G401 (cell line): ENCODE data around the gene CAST. TPM values are rescaled to one million over a fixed set of nuclear protein-coding genes. Genes with fewer than 3 reads are reported as not detected.
"Not testable (repeated sequence)": the region's sequence is repeated elsewhere in the genome, so short reads cannot be mapped to it uniquely, and the experiment has no call there.

Experiments
- DNase-seq: peaks from one replicate; pipeline ENCODE4 v3.0.0-alpha.2; 2015; ENCODE audit warnings: low spot score
- in situ Hi-C: cut with HindIII; loops from 2 replicates; pipeline ENCODE4 v1.10.0; 2016; ENCODE audit warnings: low sequenced_read_pairs, mixed read lengths
- total RNA-seq: library from RNA; depleted of rRNA; stranded (reverse); fragments of >200 nt; shearing (Covaris generic); gene quantifications from 2 replicates; pipeline ENCODE4 v1.2.3, GENCODE V29; 2014

The CAST gene
- total RNA-seq, 1 experiment from 2014 or later, result 59.1 TPM

DNA sequence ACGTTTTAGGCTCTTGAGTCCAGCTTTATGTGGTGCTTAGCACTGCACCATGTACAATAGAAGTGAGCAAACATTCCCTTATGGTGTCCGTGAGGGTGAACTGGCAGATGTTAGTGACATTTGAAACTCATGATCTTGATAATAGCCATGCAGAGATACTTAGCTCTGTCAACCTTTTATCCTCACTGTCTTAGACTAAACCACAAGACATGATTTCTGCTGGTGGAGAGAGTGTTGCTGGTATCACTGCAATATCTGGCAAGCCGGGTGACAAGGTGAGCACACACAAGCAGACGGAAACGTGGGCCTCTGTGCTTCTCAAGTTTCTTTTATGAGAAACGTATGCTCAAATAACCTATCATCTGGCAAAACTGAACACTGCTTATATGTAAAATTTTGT is 68.4 kb downstream of the CAST start:
- no peak for DNase-seq
- in situ Hi-C loops, result loop anchor here (25.0 kb wide), 1 partner anchor 432 kb away; no protein-coding TSS in a partner anchor

DNA sequence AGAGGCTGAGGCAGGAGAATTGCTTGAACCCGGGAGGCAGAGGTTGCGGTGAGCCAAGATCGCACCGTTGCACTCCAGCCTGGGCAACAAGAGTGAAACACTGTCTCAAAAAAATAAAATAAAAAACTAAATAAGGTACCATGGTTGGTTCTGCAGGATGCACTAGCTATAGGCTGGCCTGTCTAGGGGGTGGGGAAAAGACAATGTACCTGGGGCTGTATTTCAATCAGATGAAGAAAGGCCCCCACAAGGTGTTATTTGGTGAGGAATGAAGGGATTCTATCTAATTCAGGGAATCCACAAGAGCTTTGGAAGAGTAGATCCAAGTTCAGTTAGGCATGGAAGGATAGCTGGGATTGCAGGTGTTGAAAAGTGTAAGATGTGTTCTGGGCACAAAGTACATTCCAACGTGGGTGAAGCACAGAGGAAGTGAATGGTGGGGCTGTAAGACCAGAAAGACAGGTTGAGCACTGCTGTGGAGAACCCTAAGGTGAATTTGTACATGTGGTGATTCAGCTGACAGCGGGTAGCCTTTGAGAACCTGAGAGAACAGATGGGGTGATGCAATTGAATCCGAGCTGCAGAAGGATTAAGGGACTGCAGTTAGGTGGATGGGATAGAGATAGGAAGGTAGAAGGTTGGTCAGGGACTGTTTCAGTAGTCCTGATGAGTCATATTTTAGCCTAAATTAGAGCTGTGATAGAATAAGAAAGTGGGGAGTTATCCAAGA is 71.8 kb downstream of the CAST start:
- in situ Hi-C loops, result loop anchor here (25.0 kb wide), 1 partner anchor 428 kb away; no protein-coding TSS in a partner anchor
- peak; percentile 73 for DNase-seq

DNA sequence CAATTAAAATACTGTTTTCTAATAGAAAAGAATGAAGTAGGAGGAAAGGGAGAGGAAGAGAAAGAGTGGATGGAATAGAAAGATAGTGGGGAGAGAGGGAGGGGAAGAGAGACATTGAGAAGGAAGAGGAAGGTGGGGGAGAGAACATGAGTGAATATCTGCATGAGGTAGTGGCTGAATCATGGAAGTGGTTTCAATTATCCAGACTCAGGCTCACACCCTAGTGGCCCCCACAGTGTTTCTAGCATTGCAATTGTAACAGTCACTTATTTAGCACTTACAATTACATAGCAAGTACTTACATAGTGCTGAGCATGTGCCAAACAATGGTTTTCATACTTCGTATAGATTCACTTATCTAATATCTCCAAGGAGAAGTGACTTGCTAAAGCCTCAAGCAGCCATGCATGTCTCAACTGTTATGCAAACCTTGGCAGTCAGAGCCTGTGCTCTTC is 72.7 kb downstream of the CAST start:
- in situ Hi-C loops, result loop anchor here (25.0 kb wide), 1 partner anchor 427 kb away; no protein-coding TSS in a partner anchor
- no peak for DNase-seq

DNA sequence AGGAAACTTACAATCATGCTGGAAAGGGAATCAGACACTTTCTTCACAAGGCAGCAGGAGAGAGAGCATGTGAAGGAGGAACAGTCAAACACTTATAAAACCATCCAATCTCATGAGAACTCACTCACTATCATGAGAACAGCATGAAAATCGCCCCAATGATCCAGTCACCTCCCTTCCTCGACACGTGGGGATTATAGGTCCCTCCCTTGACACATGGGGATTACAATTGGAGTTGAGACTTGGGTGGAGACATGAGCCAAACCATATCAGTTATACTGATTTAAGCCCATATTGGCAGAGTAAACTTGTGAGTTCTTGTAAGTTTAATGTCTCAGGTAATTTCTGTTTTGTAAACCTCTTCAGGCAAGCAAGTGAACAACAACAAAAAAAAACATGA is 74.8 kb downstream of the CAST start:
- in situ Hi-C loops, result loop anchor here (25.0 kb wide), 1 partner anchor 425 kb away; no protein-coding TSS in a partner anchor

DNA sequence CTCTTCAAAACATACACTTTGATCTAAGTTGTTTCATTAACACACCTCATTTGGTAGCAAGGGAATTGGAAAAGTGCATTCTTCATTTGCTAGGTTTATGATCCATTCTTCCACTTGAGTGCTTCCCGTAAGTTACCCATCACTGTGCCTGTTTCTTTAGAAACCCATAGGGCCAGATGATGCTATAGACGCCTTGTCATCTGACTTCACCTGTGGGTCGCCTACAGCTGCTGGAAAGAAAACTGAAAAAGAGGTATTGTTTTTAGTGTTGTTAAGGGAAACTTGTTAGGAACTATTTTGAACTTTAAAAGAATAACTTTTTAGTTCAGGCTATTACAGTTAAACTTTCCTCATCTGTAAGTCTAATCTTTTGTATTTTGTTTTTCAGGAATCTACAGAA is 78.9 kb downstream of the CAST start:
- no peak for DNase-seq
- in situ Hi-C loops, result loop anchor here (25.0 kb wide), 1 partner anchor 421 kb away; no protein-coding TSS in a partner anchor

More for the DNA sequence above, 74.8 kb downstream of the CAST start:
- DNase-seq, result no peak

DNA sequence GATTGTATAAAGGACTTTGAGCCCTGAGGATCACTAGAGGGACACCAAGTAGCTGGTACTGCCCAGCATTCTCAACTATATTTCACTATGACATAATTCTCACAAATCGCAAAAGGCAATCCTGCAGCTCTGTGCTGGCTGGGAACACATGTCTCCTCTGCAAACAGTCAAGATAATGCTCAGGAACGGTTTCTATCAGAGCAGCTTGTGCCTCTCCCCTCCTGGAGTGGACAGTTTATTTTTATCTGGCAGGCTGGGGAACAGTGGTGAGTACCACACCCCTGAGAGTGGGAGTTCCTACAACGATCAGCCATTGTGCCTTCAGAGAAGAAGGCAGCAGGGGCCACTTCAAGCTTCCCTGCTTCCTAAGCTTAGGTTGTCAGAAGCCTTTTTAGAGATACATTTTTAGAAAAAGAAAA is 79.7 kb downstream of the CAST start:
- in situ Hi-C loops, result loop anchor here (25.0 kb wide), 1 partner anchor 420 kb away; no protein-coding TSS in a partner anchor
- no peak for DNase-seq

DNA sequence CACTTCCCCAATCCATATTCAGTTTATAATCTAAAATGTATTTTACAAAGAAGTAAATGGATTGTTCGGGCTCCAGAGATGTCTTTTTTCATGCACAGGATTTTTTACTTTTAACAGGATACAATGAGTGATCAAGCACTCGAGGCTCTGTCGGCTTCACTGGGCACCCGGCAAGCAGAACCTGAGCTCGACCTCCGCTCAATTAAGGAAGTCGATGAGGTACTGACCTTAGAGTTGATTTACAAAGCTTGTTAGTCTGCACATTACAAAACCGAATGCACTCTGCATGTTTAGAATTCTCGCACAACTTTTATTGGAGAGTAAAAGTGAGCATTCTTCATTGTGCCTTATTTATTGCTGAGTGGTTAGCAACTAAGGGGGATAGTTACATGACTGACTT is 80.4 kb downstream of the CAST start:
- in situ Hi-C loops, result loop anchor here (25.0 kb wide), 1 partner anchor 420 kb away; no protein-coding TSS in a partner anchor
- no peak for DNase-seq

DNA sequence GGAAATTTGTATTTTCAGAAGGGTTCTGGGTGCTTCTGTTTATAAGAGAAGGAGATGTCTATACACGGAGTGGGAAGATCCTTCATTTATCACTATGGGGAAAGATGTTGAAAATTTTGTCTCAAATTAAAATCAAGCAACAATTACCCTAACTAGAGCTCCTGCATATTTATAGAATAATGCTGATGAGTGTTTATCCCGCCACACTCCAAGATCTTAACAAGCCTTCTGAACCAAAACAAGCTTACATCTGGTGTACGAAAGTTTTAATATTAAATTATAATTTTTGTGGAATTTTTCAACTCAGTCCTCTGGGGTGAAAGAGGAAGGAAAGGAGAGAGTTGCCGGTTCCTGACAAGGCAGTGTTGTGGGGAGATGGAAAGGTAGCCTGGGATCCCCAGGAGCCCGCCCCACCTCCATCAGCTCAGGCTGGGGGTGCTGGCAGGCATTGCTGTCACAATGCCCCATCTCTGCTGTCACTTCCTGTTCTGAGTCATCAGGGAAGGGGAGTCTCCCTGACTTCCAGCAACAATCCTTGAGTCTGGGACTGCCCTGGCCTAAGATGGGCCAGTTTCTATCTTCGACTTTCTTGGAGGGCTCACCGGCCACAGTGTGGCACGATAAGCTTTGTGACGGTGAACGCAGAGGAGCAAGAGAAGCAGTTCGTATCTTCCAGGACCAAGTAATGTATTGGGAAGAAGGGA is 81.0 kb downstream of the CAST start:
- in situ Hi-C loops, result loop anchor here (25.0 kb wide), 1 partner anchor 419 kb away; no protein-coding TSS in a partner anchor
- no peak for DNase-seq

DNA sequence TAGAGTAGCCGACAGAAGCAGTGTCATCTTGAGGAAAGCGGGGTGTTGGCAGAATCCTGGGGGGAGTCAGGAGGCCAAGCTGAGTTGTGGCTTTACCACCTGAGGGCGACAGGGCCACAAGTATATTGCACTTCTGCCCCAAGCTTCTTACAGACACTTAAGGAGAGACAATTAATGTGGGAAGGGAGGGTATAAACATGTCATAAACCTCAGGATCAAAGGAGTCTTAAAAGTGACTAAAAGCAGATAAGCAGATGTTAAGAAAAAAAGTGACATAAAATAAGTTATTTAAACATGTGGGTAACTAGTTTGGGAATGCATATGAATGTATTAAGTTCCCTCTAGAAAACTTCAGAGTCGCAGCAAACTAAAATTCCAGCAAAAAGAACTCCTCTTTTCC is 81.6 kb downstream of the CAST start:
- in situ Hi-C loops, result loop anchor here (25.0 kb wide), 1 partner anchor 418 kb away; no protein-coding TSS in a partner anchor
- no peak for DNase-seq

DNA sequence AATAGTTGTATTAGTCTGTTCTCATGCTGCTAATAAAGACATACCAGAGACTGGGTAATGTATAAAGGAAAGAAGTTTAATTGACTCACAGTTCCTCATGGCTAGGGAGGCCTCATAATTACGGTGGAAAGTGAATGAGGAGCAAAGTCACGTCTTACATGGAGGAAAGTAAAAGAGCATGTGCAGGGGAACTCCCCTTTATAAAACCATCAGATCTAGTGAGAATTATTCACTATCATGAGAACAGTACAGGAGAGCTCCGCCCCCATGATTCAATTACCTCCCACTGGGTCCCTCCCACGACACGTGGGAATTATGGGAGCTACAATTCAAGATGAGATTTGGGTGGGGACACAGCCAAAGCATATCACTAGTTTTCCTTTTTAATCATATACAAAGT is 82.0 kb downstream of the CAST start:
- in situ Hi-C loops, result loop anchor here (25.0 kb wide), 1 partner anchor 418 kb away; no protein-coding TSS in a partner anchor
- not testable (repeated sequence) for DNase-seq

DNA sequence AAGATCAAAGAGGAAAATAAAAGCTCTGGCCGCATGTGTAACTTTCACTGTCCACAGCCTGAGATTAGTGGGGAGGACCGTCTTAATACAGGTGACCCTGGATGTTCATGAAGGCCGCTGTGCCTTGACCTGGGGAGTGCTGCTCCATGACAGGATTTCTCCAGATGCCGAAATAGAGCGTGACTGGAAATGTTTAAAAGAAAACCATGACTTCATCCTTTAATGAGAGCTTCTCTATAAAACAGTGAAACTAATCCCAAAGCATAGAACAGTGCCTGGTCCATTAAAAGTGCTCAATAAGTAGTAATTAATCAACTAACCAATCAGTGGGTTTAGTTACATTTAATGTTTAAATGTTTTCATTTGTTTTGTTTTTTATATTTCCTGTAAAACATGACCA is 82.8 kb downstream of the CAST start:
- in situ Hi-C loops, result loop anchor here (25.0 kb wide), 1 partner anchor 417 kb away; no protein-coding TSS in a partner anchor
- no peak for DNase-seq

DNA sequence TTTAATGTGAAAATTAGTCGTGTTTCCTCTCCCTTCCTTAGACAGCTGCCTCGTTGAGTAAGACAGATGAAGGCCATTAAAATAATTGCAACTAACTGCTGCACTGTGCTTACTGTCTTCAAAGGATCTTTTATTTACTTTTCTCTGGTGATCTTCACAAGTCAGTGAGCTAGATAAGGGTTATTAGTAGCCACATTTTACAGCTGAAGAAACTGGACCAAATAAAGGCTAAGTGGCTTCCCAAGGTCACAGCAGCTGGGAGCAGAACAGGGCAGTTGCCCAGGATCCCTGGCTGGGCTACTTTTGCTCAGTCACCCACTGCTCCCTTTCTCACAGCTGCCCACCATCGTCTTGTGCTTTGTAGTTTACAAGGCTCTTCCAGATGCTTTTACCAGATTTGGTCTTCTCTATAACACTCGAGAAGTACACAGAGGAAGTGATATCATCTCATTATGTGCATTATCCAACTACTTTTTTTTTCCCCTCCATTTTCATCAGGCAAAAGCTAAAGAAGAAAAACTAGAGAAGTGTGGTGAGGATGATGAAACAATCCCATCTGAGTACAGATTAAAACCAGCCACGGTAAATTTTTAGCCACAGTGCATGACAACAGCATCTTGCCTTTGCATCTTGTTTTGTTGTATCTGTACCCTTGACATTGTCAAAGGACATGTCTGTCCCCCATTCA is 83.8 kb downstream of the CAST start:
- in situ Hi-C loops, result loop anchor here (25.0 kb wide), 1 partner anchor 416 kb away; no protein-coding TSS in a partner anchor
- no peak for DNase-seq

DNA sequence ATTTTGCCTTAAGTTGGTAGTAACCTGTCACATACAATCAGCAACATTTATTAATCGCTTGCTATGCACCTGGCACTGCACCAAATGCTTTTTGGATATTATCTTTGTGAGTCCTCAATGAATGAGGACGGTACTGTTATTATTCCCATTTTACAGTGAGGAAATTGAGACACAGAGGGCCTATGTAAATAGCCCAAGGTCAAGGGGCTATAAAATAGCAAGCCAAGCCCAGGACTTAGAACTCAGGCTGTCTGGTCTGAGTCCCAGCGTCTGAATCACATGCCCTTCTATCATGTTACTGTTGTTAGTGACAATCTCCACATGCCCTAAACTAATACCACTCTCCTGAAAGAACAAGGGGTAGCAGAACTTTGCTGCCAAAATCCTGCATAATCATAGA is 85.5 kb downstream of the CAST start:
- in situ Hi-C loops, result loop anchor here (25.0 kb wide), 1 partner anchor 415 kb away; no protein-coding TSS in a partner anchor
- DNase-seq, result no peak

DNA sequence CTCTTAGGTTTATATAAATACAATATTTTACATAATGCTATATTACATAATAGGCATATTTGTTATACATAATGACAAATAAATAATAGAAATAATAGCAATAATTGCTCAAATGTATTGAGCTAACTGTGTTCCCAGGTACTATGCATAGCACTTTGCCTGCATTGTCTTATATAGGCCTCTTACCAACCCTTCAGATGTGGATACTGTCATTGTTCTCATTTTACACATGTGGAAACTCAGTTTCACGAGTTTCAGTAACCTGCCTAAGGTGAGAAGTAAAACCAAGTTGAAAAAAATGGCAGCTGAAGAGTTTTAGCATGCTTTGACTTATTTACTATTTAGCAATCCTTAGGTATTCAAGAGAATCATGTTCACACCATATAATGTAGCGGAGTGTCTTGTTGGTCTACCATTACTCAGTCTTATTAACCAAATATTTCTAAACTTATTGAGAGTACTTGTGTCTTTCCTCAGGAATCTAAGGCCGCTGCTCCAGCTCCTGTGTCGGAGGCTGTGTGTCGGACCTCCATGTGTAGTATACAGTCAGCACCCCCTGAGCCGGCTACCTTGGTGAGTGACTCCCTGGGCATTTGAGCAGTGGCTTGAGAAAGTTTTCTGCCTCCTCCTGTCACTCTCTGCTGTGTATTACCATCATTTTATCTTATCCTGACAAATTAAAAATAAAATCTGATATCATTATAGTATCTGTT is 88.1 kb downstream of the CAST start:
- in situ Hi-C loops, result no loop called here
- DNase-seq, result no peak

DNA sequence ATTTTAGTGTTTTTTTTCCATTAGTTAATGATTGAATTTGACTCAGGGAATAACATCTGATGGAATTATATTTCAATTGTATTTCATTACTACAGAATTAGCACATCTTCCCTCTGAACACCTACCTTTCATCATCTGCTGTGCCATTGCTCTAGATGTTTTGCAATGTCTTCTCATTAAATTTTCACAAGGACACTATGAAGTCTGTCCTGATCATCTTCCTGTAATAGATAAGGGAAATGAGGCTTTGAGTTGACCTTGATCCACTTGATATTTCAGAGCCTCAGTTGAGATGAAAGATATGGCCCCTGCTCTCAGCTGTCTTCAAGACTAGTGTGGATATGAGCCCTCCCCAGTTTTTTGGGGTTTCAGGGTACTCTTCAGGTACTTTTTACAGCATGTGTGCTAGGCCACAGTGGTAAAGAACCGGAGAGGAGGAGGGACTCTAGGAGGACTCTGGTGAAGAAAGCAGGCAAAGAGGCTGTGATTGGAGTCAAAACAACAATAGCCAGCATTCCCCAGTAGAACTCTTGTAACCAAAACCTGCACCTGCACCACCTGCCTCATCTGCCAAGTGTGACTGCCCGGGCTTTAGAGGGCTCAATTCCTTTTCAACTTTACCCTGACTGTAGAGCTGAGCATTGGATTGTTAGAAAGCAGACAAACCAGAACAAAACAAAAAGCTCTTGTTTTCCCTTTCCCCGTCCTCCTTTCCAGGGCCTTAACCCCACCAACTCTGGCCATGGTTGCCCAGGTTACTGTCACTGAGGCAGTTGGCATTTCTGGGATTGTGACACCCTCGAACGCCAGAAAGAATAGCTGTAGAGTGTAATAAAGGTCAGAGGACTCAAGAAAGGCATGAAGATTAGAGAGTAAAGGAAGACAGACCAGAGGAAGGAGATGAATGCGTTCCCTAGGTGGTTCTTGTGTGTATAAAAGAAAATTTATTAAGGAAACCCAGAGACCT is 89.3 kb downstream of the CAST start:
- DNase-seq, result peak; percentile 16
- in situ Hi-C loops, result no loop called here

DNA sequence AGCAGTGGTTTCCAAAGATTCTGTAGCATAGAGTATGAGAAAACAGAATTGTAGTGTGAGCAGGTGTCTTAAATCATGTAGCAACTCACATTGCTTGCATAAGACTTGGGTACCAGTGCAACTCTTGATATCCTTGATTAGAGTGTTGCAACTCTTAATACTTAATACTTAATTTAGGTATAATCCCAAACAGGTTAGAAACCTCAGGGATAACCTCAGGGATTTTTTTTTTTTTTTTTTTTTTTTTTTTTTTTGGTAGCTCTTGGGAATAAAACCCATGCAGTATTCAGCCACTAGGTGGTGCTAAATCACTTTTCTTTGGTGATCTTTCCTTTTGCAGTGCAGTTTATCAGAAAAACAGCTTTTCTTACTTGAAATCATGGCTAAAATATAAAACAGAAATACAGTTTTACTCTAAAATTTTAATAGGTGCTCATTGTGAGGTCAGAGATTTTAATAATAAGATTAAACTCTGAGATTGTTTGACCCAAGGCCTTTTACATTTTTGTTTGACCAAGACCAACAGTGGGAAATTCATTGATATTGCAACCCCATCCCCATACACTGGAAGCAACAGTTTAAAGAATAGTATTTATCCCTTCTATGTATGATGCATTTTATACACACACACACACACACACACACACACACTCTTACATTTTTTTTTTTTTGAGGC is 90.3 kb downstream of the CAST start:
- DNase-seq, result peak; percentile 80
- in situ Hi-C loops, result no loop called here

DNA sequence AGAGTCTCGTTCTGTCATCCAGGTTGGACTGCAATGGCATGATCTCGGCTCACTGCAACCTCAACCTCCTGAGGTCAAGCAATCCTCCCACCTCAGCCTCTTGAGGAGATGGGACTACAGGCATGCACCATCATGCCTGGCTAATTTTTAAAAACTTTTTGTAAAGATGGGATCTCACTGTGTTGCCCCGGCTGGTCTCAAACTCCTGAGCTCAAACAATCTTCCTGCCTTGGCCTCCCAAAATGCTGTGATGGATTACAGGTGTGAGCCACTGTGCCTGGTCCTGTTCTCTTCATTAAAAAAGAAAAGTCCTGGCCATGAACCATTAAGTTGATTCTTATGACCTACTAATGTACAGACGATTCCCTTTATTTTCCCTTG is 90.8 kb downstream of the CAST start:
- in situ Hi-C loops, result no loop called here
- no peak for DNase-seq
